Keratinocyte (primary cell): ENCODE results near the gene HCRTR2. TPM values are rescaled to one million over a fixed set of nuclear protein-coding genes. Genes with fewer than 3 reads are reported as not detected.
"Not testable (repeated sequence)": the region's sequence is repeated elsewhere in the genome, so short reads cannot be mapped to it uniquely, and the experiment has no call there.

ENCODE experiments used
- DNase-seq: peaks from one replicate; pipeline ENCODE4 v3.0.0-alpha.2; 2011; ENCODE audit warnings: low read depth, missing footprints, low spot score
- FAIRE-seq: peaks from 2 replicates; lab custom pipeline; 2011; peaks lifted over from hg19 to GRCh38; lab: Jason Lieb, UNC
- H2AFZ ChIP-seq: 2 replicates; pipeline ENCODE4 v1.6.0; 2012; ENCODE audit warnings: low read length, control low read depth, inconsistent platforms; ENCODE audit not compliant: control insufficient read depth
- H3K27ac ChIP-seq: 2 replicates; pipeline ENCODE4 v1.5.1; 2011; ENCODE audit warnings: low read length; ENCODE audit not compliant: control insufficient read depth, insufficient read depth
- H3K27me3 ChIP-seq: 3 replicates; pipeline ENCODE4 v1.6.0; 2011; ENCODE audit warnings: low read length; ENCODE audit not compliant: control insufficient read depth, insufficient read depth; ENCODE audit errors: extremely low read depth
- H3K36me3 ChIP-seq, 2 experiments: 2 replicates in 1 of 2; 3 replicates in 1 of 2; pipeline ENCODE4 v1.5.1; 2011; ENCODE audit warnings: low read length in 2 of 2, mild to moderate bottlenecking in 1 of 2; ENCODE audit not compliant: control insufficient read depth in 2 of 2, insufficient read depth in 2 of 2; ENCODE audit errors: extremely low read depth in 1 of 2
- H3K4me1 ChIP-seq: 3 replicates; pipeline ENCODE4 v1.5.1; 2011; ENCODE audit warnings: low read length; ENCODE audit not compliant: control insufficient read depth, insufficient read depth; ENCODE audit errors: extremely low read depth
- H3K4me2 ChIP-seq: 3 replicates; pipeline ENCODE4 v1.6.0; 2011; ENCODE audit warnings: low read depth, low read length; ENCODE audit not compliant: control insufficient read depth, insufficient read depth; ENCODE audit errors: extremely low read depth
- H3K4me3 ChIP-seq, 3 experiments: fragments of 200-600 bp in 1 of 3; sonication (generic) in 1 of 3; 2 replicates in 2 of 3; 3 replicates in 1 of 3; pipeline ENCODE4 v1.5.1; 2011 to 2016; ENCODE audit warnings: low read length in 3 of 3, mild to moderate bottlenecking in 3 of 3, control low read depth in 2 of 3, inconsistent platforms in 1 of 3, low read depth in 1 of 3, mixed read lengths in 1 of 3, mixed run types in 1 of 3, moderate library complexity in 1 of 3; ENCODE audit not compliant: control insufficient read depth in 2 of 3, insufficient read depth in 2 of 3; ENCODE audit errors: extremely low read depth in 1 of 3
- H3K79me2 ChIP-seq: 2 replicates; pipeline ENCODE4 v1.6.0; 2012; ENCODE audit warnings: low read length; ENCODE audit not compliant: control insufficient read depth, insufficient read depth
- H3K9ac ChIP-seq: 3 replicates; pipeline ENCODE4 v1.6.0; 2011; ENCODE audit warnings: low read length; ENCODE audit not compliant: control insufficient read depth, insufficient read depth; ENCODE audit errors: extremely low read depth
- H3K9me1 ChIP-seq: 3 replicates; pipeline ENCODE4 v1.6.0; 2011; ENCODE audit warnings: low read length; ENCODE audit not compliant: control insufficient read depth, insufficient read depth; ENCODE audit errors: extremely low read depth
- H3K9me3 ChIP-seq: 2 replicates; pipeline ENCODE4 v1.5.1; 2012; ENCODE audit warnings: low read depth, low read length; ENCODE audit not compliant: control insufficient read depth
- H4K20me1 ChIP-seq: 3 replicates; pipeline ENCODE4 v1.6.0; 2011; ENCODE audit warnings: low read length; ENCODE audit not compliant: control insufficient read depth, insufficient read depth; ENCODE audit errors: extremely low read depth
- CTCF ChIP-seq, 3 experiments: IDR thresholded peaks in 1 of 3; conservative IDR thresholded peaks in 1 of 3; optimal IDR thresholded peaks in 1 of 3; 2 replicates in 2 of 3; 3 replicates in 1 of 3; pipeline versions ENCODE3 to v1.5.1; 2011; ENCODE audit warnings: low read length in 3 of 3, mild to moderate bottlenecking in 3 of 3, moderate library complexity in 2 of 3, control low read depth in 1 of 3, inconsistent platforms in 1 of 3; ENCODE audit not compliant: insufficient read depth in 2 of 3; ENCODE audit errors: extremely low read depth in 1 of 3
- EZH2 ChIP-seq: IDR thresholded peaks from one replicate; pipeline ENCODE4 v1.6.1; 2012; ENCODE audit warnings: inconsistent platforms, mild to moderate bottlenecking, low read length, moderate library complexity
- dilution Hi-C: fragments of 300-500 bp; cut with MboI; formaldehyde crosslinking; loops from one replicate; pipeline ENCODE4 v1.7.0; 2020; ENCODE audit warnings: low sequenced_read_pairs; ENCODE audit not compliant: extremely low pct_ligation_motif_present
- polyA plus RNA-seq, 5 experiments: library from polyadenylated mRNA; depleted of rRNA in 3 of 5; stranded (reverse) in 3 of 5; stranded (forward) in 1 of 5; unstranded in 1 of 5; fragments of >200 nt; gene quantifications; 1 replicate in 1 of 5; 2 replicates in 3 of 5; 3 replicates in 1 of 5; pipeline versions ENCODE4 v1.2.1 to v1.2.3, GENCODE V29; 2011 to 2012; ENCODE audit warnings: missing spikeins in 2 of 5, low read depth in 1 of 5, low replicate concordance in 1 of 5

HCRTR2 gene
- polyA plus RNA-seq, 1 donor (not counting 4 experiments of a cell fraction or from before 2014, with no cell fraction given): not detected

DNA sequence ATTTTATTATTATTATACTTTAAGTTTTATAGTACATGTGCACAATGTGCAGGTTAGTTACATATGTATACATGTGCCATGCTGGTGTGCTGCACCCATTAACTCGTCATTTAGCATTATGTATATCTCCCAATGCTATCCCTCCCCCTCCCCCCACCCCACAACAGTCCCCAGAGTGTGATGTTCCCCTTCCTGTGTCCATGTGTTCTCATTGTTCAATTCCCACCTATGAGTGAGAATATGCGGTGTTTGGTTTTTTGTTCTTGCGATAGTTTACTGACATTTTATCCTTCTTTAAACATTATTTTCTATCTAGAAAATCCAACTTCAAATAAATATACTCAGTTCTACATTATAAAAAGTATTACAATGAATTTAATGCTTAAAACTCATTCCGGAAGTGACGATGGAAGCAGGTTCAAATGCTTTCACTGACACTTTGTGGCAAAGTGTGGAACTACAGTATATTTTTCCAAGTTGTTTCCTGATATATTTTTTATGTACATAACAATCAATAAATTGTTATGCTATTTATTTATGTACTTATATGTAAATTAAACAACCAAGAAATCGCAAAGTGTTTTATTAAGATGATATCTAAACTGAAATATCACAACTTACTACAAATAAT is 66.8 kb downstream of the HCRTR2 start:
- H4K20me1 ChIP-seq, H3K27ac ChIP-seq, DNase-seq, H3K9me3 ChIP-seq, H3K9ac ChIP-seq, FAIRE-seq, H3K4me2 ChIP-seq, H2AFZ ChIP-seq, H3K4me3 ChIP-seq, dilution Hi-C loops, H3K36me3 ChIP-seq, H3K4me1 ChIP-seq, H3K79me2 ChIP-seq, H3K27me3 ChIP-seq, H3K9me1 ChIP-seq: not testable (repeated sequence)
- TF ChIP-seq CTCF (optimal IDR thresholded peaks at IDR 0.05 in 1 of 3, IDR thresholded peaks at IDR 0.05 in 1 of 3, conservative IDR thresholded peaks at IDR 0.05 in 1 of 3; ENCODE audit: extremely low read depth in 1 of 3, insufficient read depth in 2 of 3, low read length in 3 of 3): peak in 2 of 3 experiments; percentile 27 to 51

GRCh38 chr6:55250400-55250799 is 76.1 kb downstream of the HCRTR2 start:
- Histone ChIP-seq H3K79me2 (no peaks in the 10 kb centered on the region), H4K20me1 (no peaks in the 10 kb centered on the region), H3K9me3 (no peaks in the 10 kb centered on the region), H3K27me3 (no peaks in the 10 kb centered on the region), H3K27ac (no peak overlapping the region), H3K4me1 (no peaks in the 10 kb centered on the region), H2AFZ (no peak overlapping the region), H3K36me3 (no peaks in the 10 kb centered on the region), H3K4me2 (no peak overlapping the region), H3K4me3 (no peak overlapping the region), H3K9me1 (no peaks in the 10 kb centered on the region), H3K9ac (no peak overlapping the region)
- no peak for TF ChIP-seq EZH2
- no peak for TF ChIP-seq CTCF (optimal IDR thresholded peaks at IDR 0.05 in 1 of 3, IDR thresholded peaks at IDR 0.05 in 1 of 3, conservative IDR thresholded peaks at IDR 0.05 in 1 of 3; ENCODE audit: extremely low read depth in 1 of 3, insufficient read depth in 2 of 3, low read length in 3 of 3)
- dilution Hi-C loops: no loop called here
- FAIRE-seq (no peak), DNase-seq (no peak)
